GM12872 (cell line): ENCODE measurements around the gene SLC25A42.

Experiments
- TF ChIP-seq, protein P1 (sequence below): IDR thresholded peaks from 3 replicates; pipeline ENCODE4 v1.5.1; 2011; ENCODE audit warnings: low read depth, mild to moderate bottlenecking, low read length, moderate library complexity; ENCODE audit not compliant: insufficient read depth

The SLC25A42 gene

DNA sequence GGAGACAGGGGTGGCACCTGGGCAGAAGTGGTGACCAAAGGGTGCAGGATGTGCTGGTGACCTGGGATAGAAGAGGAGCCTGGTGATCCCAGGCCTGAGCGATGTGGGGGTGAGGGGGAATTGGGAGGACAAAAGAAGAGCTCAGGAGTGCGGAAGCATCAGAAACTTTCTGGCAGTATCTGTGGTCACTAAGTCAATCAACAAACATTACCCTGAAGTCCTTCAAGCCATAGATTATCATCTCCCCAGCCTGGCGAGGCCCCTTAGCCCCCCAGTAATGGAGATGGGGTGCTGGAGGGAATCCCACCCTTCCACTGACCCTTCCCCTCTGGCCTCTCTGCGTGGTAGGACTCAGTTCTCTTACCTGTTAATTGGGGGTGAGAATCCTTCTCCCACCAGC lies 95.7 kb downstream of the SLC25A42 start:
- TF ChIP-seq, protein P1, sequence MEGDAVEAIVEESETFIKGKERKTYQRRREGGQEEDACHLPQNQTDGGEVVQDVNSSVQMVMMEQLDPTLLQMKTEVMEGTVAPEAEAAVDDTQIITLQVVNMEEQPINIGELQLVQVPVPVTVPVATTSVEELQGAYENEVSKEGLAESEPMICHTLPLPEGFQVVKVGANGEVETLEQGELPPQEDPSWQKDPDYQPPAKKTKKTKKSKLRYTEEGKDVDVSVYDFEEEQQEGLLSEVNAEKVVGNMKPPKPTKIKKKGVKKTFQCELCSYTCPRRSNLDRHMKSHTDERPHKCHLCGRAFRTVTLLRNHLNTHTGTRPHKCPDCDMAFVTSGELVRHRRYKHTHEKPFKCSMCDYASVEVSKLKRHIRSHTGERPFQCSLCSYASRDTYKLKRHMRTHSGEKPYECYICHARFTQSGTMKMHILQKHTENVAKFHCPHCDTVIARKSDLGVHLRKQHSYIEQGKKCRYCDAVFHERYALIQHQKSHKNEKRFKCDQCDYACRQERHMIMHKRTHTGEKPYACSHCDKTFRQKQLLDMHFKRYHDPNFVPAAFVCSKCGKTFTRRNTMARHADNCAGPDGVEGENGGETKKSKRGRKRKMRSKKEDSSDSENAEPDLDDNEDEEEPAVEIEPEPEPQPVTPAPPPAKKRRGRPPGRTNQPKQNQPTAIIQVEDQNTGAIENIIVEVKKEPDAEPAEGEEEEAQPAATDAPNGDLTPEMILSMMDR = no peak

- TF ChIP-seq, protein P1 = no peak
Measured at GRCh38 chr19:19160461-19161035, 96.8 kb downstream of the SLC25A42 start.

- TF ChIP-seq, protein P1 = no peak
Measured at GRCh38 chr19:19162495-19162894, 98.7 kb downstream of the SLC25A42 start.
